Activated T-cell treated with anti-CD3 and anti-CD28 coated beads, Interleukin-2, amount 50 U/mL, for 48 hours (primary cell): ENCODE results near the gene ADRA2C.

Experiments used
- DNase-seq, 2 experiments: peaks; one replicate each; pipeline ENCODE4 v3.0.0-alpha.2; 2020

ADRA2C gene

GRCh38 chr4:3816983-3817960 lies 51.1 kb downstream of the ADRA2C start:
- DNase-seq: no peak
